Chondrocyte (in vitro differentiated cells): ENCODE results near the gene NOP9. TPM values are rescaled to one million over a fixed set of nuclear protein-coding genes. Genes with fewer than 3 reads are reported as not detected.
"Not testable (repeated sequence)": the region's sequence is repeated elsewhere in the genome, so short reads cannot be mapped to it uniquely, and the experiment has no call there.

ENCODE experiments used
- DNase-seq: peaks from one replicate; pipeline ENCODE4 v3.0.0; 2021; ENCODE audit warnings: mixed read lengths, low spot score
- H3K27ac Mint-ChIP-seq: one replicate; pipeline ENCODE4 v1.8.0; 2021; ENCODE audit warnings: mild to moderate bottlenecking, moderate library complexity, mixed read lengths; ENCODE audit not compliant: unreplicated experiment
- H3K27me3 Mint-ChIP-seq: 2 replicates; pipeline ENCODE4 v1.8.0; 2021; ENCODE audit warnings: low read depth, mixed read lengths
- H3K36me3 Mint-ChIP-seq: 2 replicates; pipeline ENCODE4 v1.8.0; 2021; ENCODE audit warnings: low read depth, mixed read lengths
- H3K4me1 Mint-ChIP-seq: 2 replicates; pipeline ENCODE4 v1.8.0; 2021; ENCODE audit warnings: low read depth, mild to moderate bottlenecking, mixed read lengths
- H3K4me3 Mint-ChIP-seq: one replicate; pipeline ENCODE4 v1.8.0; 2021; ENCODE audit warnings: mild to moderate bottlenecking, moderate library complexity, mixed read lengths; ENCODE audit not compliant: unreplicated experiment
- H3K9me3 Mint-ChIP-seq: 2 replicates; pipeline ENCODE4 v1.8.0; 2021; ENCODE audit warnings: low read depth, mixed read lengths
- total RNA-seq: library from RNA; stranded (reverse); gene quantifications from 3 replicates; pipeline ENCODE4 v1.2.1, GENCODE V29; 2021
- TF ChIP-seq, protein P1 (sequence below): fragments of 200-600 bp; sonication (generic); IDR thresholded peaks from 2 replicates; pipeline ENCODE4 v1.5.0; 2021; ENCODE audit warnings: antibody characterized with exemption, mild to moderate bottlenecking, moderate library complexity

The NOP9 gene
- total RNA-seq, 1 donor from 2014 or later: 19.4 TPM

DNA sequence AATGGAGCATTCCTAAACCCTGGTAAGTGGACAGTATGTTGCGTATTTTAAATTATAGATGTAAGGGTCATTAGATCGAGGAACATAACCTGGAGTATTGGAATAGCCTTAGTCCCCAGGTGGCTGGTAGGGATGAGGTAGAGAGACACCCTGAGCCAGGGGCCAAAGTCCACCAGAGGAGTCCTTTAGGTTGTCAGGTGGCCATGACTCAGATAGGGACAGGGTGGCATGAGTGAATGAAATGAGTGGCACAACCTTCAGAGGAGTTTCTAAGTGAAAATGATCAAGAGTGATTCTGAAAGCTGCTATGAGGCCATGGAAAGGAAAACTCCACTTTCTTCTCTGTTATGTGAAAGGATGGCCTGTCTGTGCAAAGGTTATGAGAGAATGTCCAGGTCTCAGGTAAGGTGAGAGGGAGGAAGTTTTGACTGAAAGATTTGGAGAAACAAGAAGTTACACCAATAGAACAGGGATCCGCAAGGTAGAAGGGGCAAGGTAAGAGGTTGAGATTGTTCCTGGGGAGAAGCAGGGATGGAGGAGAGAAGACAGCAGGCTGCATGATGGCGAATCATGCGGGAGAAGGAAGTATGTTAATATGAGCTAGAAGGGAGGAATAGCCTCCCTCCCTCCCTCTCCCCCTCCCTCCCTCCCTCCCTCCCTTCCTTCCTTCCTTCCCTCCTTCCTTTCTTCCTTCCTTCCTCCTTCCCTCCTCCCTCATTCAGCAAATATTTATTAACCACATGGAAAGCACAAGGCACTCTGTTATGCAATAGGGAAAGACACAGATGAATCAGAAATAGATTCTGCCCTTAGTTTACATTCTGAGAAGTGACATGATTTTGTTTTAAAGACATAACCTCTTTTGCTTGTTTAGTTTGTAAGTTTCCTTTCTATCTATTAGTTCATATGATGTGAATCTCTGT lies 54.2 kb downstream of the NOP9 start:
- peaks cover 32% of the 10 kb centered on the region for H3K27me3 Mint-ChIP-seq
- peaks cover 2% of the 10 kb centered on the region for H3K4me1 Mint-ChIP-seq
- H3K4me3 Mint-ChIP-seq: no peak overlapping the region
- H3K9me3 Mint-ChIP-seq: no peaks in the 10 kb centered on the region
- TF ChIP-seq, protein P1, sequence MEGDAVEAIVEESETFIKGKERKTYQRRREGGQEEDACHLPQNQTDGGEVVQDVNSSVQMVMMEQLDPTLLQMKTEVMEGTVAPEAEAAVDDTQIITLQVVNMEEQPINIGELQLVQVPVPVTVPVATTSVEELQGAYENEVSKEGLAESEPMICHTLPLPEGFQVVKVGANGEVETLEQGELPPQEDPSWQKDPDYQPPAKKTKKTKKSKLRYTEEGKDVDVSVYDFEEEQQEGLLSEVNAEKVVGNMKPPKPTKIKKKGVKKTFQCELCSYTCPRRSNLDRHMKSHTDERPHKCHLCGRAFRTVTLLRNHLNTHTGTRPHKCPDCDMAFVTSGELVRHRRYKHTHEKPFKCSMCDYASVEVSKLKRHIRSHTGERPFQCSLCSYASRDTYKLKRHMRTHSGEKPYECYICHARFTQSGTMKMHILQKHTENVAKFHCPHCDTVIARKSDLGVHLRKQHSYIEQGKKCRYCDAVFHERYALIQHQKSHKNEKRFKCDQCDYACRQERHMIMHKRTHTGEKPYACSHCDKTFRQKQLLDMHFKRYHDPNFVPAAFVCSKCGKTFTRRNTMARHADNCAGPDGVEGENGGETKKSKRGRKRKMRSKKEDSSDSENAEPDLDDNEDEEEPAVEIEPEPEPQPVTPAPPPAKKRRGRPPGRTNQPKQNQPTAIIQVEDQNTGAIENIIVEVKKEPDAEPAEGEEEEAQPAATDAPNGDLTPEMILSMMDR: no peak
- DNase-seq: no peak
- H3K36me3 Mint-ChIP-seq: no peaks in the 10 kb centered on the region
- H3K27ac Mint-ChIP-seq: no peak overlapping the region

DNA sequence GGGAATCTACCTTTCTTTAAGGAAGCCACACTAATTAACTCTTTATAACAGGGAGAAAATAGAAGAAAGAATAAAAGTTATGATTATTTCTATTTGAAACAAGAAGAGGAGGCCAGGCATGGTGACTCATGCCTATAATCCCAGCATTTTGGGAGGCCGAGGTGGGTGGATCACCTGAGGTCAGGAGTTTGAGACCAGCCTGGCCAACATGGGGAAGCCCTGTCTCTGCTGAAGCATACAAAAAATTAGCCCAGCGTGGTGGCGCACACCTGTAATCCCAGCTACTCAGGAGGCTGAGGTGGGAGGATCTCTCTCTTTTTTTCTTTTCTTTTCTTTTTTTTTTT lies 54.8 kb downstream of the NOP9 start:
- DNase-seq, H3K36me3 Mint-ChIP-seq, H3K27ac Mint-ChIP-seq, H3K4me1 Mint-ChIP-seq, H3K4me3 Mint-ChIP-seq, H3K9me3 Mint-ChIP-seq: not testable (repeated sequence)
- H3K27me3 Mint-ChIP-seq: peaks cover 31% of the 10 kb centered on the region

DNA sequence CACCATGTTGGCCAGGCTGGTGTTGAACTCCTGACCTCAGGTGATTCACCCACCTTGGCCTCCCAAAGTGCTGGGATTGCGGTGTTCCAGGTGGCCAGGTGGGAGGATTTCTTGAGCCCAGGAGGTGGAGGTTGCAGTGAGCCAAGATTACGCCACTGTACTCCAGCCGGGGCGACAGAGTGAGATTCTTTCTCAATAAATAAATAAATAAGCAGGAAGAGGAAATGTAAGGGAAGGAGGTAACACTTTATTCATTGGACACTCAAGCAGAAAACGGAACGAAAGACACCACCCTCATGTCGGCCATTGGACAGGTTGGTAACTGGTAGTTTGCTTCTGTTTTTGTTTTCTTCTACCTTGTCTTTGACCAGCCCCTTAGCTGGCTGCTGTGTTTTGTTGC lies 55.4 kb downstream of the NOP9 start:
- no peak for DNase-seq
- H3K36me3 Mint-ChIP-seq: no peaks in the 10 kb centered on the region
- H3K4me3 Mint-ChIP-seq: no peak overlapping the region
- H3K4me1 Mint-ChIP-seq: peaks cover 2% of the 10 kb centered on the region
- H3K27me3 Mint-ChIP-seq: peaks cover 25% of the 10 kb centered on the region
- H3K9me3 Mint-ChIP-seq: no peaks in the 10 kb centered on the region
- H3K27ac Mint-ChIP-seq: no peak overlapping the region
- TF ChIP-seq, protein P1: no peak

DNA sequence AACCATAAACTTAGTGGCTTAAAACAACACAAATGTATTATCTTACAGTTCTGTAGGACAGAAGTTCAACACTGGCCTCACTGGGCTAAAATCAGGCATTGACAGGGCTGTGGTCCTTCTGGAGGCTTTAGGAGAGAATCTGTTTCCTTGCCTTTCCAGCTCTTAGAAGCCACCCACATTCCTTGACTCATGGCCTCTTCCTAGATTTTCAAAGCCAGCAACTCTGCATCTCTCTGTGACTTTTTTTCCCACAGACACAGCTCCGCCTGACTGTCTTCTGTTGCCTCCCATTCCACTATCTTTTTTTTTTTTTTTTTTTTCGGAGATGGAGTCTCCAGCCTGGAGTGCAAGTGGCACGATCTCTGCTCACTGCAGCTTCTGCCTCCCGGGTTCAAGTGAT lies 56.6 kb downstream of the NOP9 start:
- Mint-ChIP-seq H3K4me3 (no peak overlapping the region), H3K4me1 (peaks cover 2% of the 10 kb centered on the region), H3K36me3 (no peaks in the 10 kb centered on the region), H3K9me3 (no peaks in the 10 kb centered on the region), H3K27ac (no peak overlapping the region), H3K27me3 (peaks cover 17% of the 10 kb centered on the region)
- DNase-seq: no peak
- TF ChIP-seq, protein P1: no peak

Other genes with a start within 250 kb of the NOP9 start
- 0.34 to 0.60 TPM (median 0.54 TPM) in 3 replicates for gene CARMIL3, start 247.8 kb upstream of the NOP9 start, total RNA-seq
- not detected in 3 replicates for gene CPNE6, start 228.3 kb upstream of the NOP9 start, total RNA-seq
- gene PCK2, start 205.5 kb upstream of the NOP9 start, total RNA-seq: 18.7 to 126 TPM (median 118 TPM) in 3 replicates
- 30.7 to 41.5 TPM (median 32.9 TPM) in 3 replicates for gene DCAF11, start 185.1 kb upstream of the NOP9 start, total RNA-seq
- gene NRL, start 184.9 kb upstream of the NOP9 start, total RNA-seq: 1.2 to 1.6 TPM (median 1.3 TPM) in 3 replicates
- gene FITM1, start 169.2 kb upstream of the NOP9 start, total RNA-seq: 0.27 TPM in 1 of 3 replicates, not detected in the others
- gene PSME1, start 163.7 kb upstream of the NOP9 start, total RNA-seq: 59.2 to 76.1 TPM (median 64.9 TPM) in 3 replicates
- gene EMC9, start 158.3 kb upstream of the NOP9 start, total RNA-seq: 14.0 to 15.3 TPM (median 14.8 TPM) in 3 replicates
- gene PSME2, start 153.2 kb upstream of the NOP9 start, total RNA-seq: 53.6 to 78.7 TPM (median 59.7 TPM) in 3 replicates
- gene RNF31, start 152.4 kb upstream of the NOP9 start, total RNA-seq: 38.8 to 50.6 TPM (median 45.8 TPM) in 3 replicates
- 28.9 to 38.4 TPM (median 37.8 TPM) in 3 replicates for gene IRF9, start 138.6 kb upstream of the NOP9 start, total RNA-seq
- 4.4 to 7.9 TPM (median 5.0 TPM) in 3 replicates for gene REC8, start 127.8 kb upstream of the NOP9 start, total RNA-seq
- 26.7 to 46.2 TPM (median 27.4 TPM) in 3 replicates for gene IPO4, start 111.0 kb upstream of the NOP9 start, total RNA-seq
- 60.3 to 92.0 TPM (median 61.0 TPM) in 3 replicates for gene TM9SF1, start 104.4 kb upstream of the NOP9 start, total RNA-seq
- gene TSSK4, start 94.2 kb upstream of the NOP9 start, total RNA-seq: 0.46 TPM in 1 of 3 replicates, not detected in the others
- 33.1 to 36.1 TPM (median 35.3 TPM) in 3 replicates for gene CHMP4A, start 86.4 kb upstream of the NOP9 start, total RNA-seq
- gene MDP1, start 83.8 kb upstream of the NOP9 start, total RNA-seq: 23.2 to 25.7 TPM (median 23.6 TPM) in 3 replicates
- gene NEDD8, start 67.5 kb upstream of the NOP9 start, total RNA-seq: 154 to 169 TPM (median 159 TPM) in 3 replicates
- gene GMPR2, start 66.9 kb upstream of the NOP9 start, total RNA-seq: 43.1 to 66.5 TPM (median 47.9 TPM) in 3 replicates
- gene TINF2, start 57.2 kb upstream of the NOP9 start, total RNA-seq: 60.1 to 85.5 TPM (median 72.6 TPM) in 3 replicates
- 3.2 to 5.0 TPM (median 3.3 TPM) in 3 replicates for gene TGM1, start 36.7 kb upstream of the NOP9 start, total RNA-seq
- 27.0 to 34.9 TPM (median 27.4 TPM) in 3 replicates for gene RABGGTA, start 28.3 kb upstream of the NOP9 start, total RNA-seq
- gene DHRS1, start 70 bp upstream of the NOP9 start, total RNA-seq: 25.6 to 41.4 TPM (median 29.3 TPM) in 3 replicates
- not detected in 3 replicates for gene CIDEB, start 8.1 kb downstream of the NOP9 start, total RNA-seq
- 8.8 to 18.4 TPM (median 9.1 TPM) in 3 replicates for gene LTB4R2, start 10.3 kb downstream of the NOP9 start, total RNA-seq
- gene LTB4R, start 11.7 kb downstream of the NOP9 start, total RNA-seq: 6.1 to 12.0 TPM (median 7.3 TPM) in 3 replicates
- gene ADCY4, start 35.2 kb downstream of the NOP9 start, total RNA-seq: 1.5 to 5.2 TPM (median 3.3 TPM) in 3 replicates
- 0.80 to 1.3 TPM (median 0.90 TPM) in 3 replicates for gene RIPK3, start 40.1 kb downstream of the NOP9 start, total RNA-seq
- gene NFATC4, start 68.3 kb downstream of the NOP9 start, total RNA-seq: 93.4 to 99.2 TPM (median 97.7 TPM) in 3 replicates
- 20.0 to 32.1 TPM (median 21.0 TPM) in 3 replicates for gene NYNRIN, start 99.2 kb downstream of the NOP9 start, total RNA-seq
- 5.2 to 6.1 TPM (median 5.5 TPM) in 3 replicates for gene CBLN3, start 129.8 kb downstream of the NOP9 start, total RNA-seq
- 44.4 to 53.8 TPM (median 53.7 TPM) in 3 replicates for gene KHNYN, start 130.1 kb downstream of the NOP9 start, total RNA-seq
- gene SDR39U1, start 142.9 kb downstream of the NOP9 start, total RNA-seq: 34.6 to 52.9 TPM (median 35.3 TPM) in 3 replicates
- not detected in 3 replicates for gene CMA1, start 208.4 kb downstream of the NOP9 start, total RNA-seq